Bronchial epithelial cell (primary cell): ENCODE results near the gene ADD1. TPM values are rescaled to one million over a fixed set of nuclear protein-coding genes. Genes with fewer than 3 reads are reported as not detected.

Experiments
- DNase-seq: peaks from one replicate; pipeline ENCODE4 v3.0.0-alpha.2; 2010; ENCODE audit warnings: low read depth
- FAIRE-seq: peaks from 2 replicates; lab custom pipeline; 2011; peaks lifted over from hg19 to GRCh38; lab: Jason Lieb, UNC
- H3K27me3 ChIP-seq: 2 replicates; pipeline ENCODE4 v1.5.1; 2011; ENCODE audit warnings: low read length; ENCODE audit not compliant: control insufficient read depth, insufficient read depth
- H3K36me3 ChIP-seq: 2 replicates; pipeline ENCODE4 v1.5.1; 2011; ENCODE audit warnings: low read length; ENCODE audit not compliant: control insufficient read depth, insufficient read depth
- H3K4me3 ChIP-seq: 2 replicates; pipeline ENCODE4 v1.5.1; 2011; ENCODE audit warnings: mild to moderate bottlenecking, low read depth, low read length, control low read depth
- total RNA-seq: library from RNA; depleted of rRNA; stranded (reverse); fragments of >200 nt; gene quantifications from 2 replicates; pipeline ENCODE4 v1.2.1, GENCODE V29; 2014
- TF ChIP-seq, protein P1 (sequence below): IDR thresholded peaks from 2 replicates; pipeline ENCODE4 v1.5.1; 2011; ENCODE audit warnings: mild to moderate bottlenecking, moderate library complexity, low read length, control low read depth, inconsistent platforms; ENCODE audit not compliant: insufficient read depth, severe bottlenecking

The ADD1 gene
- total RNA-seq, 1 donor from 2014 or later = 71.9 TPM

DNA sequence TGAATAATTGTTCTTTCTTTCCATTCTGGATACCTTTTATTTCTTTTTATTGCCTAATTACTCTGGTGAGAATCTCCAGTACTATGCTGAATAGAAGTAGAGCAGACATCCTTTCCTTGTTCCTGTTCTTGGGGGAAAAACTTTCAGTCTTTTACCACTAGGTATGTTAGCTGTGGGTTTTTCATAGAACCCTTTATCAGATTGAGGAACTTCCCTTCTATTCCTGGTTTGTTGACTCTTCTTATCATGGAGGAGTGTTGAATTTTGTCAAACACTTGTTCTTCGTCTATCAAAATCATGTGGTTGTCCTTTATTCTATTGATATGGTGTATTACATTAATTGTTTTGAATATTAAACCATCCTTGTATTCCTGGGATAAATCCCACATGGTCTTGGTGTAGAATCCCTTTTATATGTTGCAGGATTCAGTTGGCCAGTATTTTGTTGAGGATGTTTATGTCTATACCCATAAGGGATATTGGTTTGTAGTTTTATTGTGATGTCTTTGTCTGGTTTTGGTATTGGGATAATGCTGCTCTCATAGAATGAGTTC lies 27.2 kb upstream of the ADD1 start:
- TF ChIP-seq, protein P1, sequence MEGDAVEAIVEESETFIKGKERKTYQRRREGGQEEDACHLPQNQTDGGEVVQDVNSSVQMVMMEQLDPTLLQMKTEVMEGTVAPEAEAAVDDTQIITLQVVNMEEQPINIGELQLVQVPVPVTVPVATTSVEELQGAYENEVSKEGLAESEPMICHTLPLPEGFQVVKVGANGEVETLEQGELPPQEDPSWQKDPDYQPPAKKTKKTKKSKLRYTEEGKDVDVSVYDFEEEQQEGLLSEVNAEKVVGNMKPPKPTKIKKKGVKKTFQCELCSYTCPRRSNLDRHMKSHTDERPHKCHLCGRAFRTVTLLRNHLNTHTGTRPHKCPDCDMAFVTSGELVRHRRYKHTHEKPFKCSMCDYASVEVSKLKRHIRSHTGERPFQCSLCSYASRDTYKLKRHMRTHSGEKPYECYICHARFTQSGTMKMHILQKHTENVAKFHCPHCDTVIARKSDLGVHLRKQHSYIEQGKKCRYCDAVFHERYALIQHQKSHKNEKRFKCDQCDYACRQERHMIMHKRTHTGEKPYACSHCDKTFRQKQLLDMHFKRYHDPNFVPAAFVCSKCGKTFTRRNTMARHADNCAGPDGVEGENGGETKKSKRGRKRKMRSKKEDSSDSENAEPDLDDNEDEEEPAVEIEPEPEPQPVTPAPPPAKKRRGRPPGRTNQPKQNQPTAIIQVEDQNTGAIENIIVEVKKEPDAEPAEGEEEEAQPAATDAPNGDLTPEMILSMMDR = no peak
- Histone ChIP-seq H3K27me3 (no peaks in the 10 kb centered on the region), H3K4me3 (no peak overlapping the region), H3K36me3 (peaks cover 23% of the 10 kb centered on the region)
- DNase-seq (no peak), FAIRE-seq (no peak)

DNA sequence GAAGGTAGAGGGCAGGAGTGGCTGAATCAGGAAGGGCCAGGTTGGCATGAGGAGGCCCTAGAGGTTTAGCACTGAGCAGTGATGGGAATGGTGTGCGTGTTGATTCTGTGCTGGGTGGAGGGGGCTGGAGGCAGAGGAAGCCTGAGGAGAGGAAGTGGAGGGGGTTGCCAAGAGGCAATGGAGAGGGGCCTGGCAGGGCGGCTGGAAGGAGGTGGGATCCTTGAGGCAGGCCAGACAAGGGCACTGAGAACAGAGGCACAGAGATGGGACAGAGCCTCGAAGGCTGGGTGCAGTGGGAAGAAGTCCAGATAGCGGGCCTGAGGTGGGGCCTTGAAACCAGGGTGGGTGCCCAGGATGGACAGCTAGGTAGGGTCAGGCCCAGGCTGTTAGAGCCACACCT lies 26.5 kb upstream of the ADD1 start:
- TF ChIP-seq, protein P1 = no peak
- Histone ChIP-seq H3K4me3 (no peak overlapping the region), H3K27me3 (no peaks in the 10 kb centered on the region), H3K36me3 (peaks cover 21% of the 10 kb centered on the region)
- no peak for DNase-seq
- FAIRE-seq = no peak

DNA sequence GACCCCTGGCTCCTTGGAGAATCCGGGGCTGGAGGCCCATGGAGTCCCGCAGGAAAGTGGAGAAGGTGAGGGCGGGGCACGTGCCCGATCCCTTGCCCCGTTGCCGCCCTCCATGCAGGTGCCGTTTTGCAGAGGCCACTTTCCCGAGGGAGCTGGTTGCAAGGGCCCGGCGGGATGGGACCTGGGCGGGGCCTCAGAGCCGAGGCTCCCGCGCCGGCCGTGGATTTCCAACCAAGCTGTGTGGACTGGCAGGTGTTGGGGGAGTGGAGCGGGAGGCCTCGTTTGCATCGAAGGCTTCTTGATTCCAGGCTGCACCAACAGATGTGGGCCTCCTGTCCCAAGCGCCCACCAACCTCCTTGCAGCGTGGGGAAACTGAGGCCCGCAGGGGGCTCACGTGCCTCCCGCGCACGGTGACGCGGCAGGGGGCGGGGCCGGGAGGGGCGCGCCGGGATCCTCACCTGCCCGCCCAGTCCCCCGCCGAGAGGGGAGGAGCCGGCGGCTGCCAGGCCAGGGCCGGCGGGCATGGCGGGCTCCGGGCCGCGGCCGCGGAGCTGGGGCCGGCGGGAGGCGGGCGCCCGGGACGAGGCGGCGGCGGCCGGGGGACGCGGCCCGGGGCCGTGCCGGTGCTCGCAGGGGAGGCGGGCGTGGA lies 25.8 kb upstream of the ADD1 start:
- Histone ChIP-seq H3K4me3 (peak overlapping the region; percentile 38), H3K36me3 (peaks cover 27% of the 10 kb centered on the region), H3K27me3 (no peaks in the 10 kb centered on the region)
- DNase-seq = no peak
- no peak for FAIRE-seq
- TF ChIP-seq, protein P1 = no peak

DNA sequence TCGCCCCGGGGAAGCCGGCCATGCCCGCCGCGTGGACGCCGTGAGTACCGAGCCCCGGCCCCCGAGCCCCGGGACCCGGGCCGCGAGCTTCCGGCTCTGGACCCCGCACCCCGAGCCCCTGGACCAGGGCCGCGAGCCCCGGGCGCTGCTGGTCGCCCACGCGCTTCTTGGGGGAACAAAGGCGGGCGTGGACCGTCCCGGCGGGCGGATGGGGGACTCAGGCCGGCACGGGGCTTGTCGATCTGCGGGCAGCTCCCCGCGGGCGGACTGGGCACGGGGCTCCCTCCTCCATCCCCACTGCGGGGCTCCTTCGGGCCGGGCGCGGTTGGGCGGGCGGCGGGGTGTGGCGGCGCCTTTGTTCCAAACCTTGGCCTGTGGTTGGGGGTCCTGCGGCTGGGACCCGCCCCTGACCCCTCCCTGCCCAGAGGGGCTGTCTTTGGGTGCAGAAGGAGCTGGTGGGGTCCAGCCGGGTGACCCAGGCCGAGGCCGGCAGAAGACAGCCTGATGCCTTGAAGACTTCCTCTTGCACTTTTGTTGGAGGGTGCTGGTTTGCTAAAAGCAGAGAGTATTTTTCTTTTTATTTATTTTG lies 25.2 kb upstream of the ADD1 start:
- DNase-seq (no peak), FAIRE-seq (no peak)
- H3K27me3 ChIP-seq = no peaks in the 10 kb centered on the region
- peaks cover 33% of the 10 kb centered on the region for H3K36me3 ChIP-seq
- peak overlapping the region; percentile 38 for H3K4me3 ChIP-seq
- TF ChIP-seq, protein P1 = no peak

DNA sequence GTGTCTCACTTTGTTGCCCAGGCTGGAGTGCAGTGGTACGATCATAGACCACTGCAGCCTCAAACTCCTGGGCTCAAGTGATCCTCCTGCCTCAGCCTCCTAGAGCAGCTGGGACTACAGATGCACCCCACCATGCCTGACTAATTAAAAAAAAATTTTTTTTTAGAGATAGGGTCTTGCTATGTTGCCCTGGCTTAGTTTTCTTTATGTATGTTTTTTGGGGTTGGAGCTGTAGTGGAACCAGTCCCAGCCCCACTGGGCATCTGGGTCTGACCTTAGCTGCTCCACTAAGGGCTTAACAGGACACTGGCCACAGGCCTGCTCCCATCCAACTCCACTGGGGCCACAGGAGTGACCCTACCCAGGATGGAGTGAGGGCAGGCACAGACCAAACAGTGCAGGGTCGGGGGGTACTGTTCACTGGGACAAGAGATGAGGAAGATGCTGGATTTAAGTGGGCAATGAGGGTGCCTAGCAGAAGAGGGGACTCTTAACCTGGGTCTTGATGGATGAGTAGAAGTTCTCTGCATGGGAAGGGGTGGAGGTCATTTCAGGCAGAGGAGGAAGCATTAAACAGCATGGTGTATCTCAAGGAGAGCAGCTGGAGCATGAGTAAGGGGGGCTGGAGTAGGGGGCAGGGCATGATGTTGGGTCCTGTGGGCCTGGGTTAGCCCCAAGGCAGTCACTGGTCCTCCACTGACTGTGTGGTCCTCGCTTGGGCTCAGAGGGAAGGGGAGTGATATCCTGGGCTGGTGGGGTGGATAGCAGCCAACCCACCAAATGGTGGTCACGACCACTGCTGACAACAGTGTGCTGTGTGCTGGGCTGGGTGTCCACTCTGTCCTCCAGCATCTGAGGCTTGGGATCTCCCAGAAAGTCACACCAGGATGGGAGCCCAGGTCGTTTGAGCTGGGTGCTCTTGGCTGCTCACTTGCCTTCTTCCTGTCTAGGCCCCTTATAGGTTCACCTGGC lies 24.1 kb upstream of the ADD1 start:
- DNase-seq = no peak
- Histone ChIP-seq H3K4me3 (no peak overlapping the region), H3K36me3 (peaks cover 41% of the 10 kb centered on the region), H3K27me3 (no peaks in the 10 kb centered on the region)
- peak; percentile 13 for FAIRE-seq
- TF ChIP-seq, protein P1 = no peak
